Endothelial cell (in vitro differentiated cells): ENCODE data around the gene UGGT2. TPM values are rescaled to one million over a fixed set of nuclear protein-coding genes. Genes with fewer than 3 reads are reported as not detected.
"Not testable (repeated sequence)": the region's sequence is repeated elsewhere in the genome, so short reads cannot be mapped to it uniquely, and the experiment has no call there.

Experiments used
- DNase-seq: peaks from one replicate; pipeline ENCODE4 v3.0.0; 2021; ENCODE audit warnings: low spot score
- H3K27ac Mint-ChIP-seq: one replicate; pipeline ENCODE4 v1.8.0; 2021; ENCODE audit warnings: mixed read lengths, inconsistent platforms; ENCODE audit not compliant: unreplicated experiment
- H3K27me3 Mint-ChIP-seq: one replicate; pipeline ENCODE4 v1.8.0; 2021; ENCODE audit warnings: mild to moderate bottlenecking, moderate library complexity, mixed read lengths, inconsistent platforms; ENCODE audit not compliant: unreplicated experiment
- H3K36me3 Mint-ChIP-seq: one replicate; pipeline ENCODE4 v1.8.0; 2021; ENCODE audit warnings: mild to moderate bottlenecking, low read depth, mixed read lengths, inconsistent platforms; ENCODE audit not compliant: unreplicated experiment
- H3K4me1 Mint-ChIP-seq: one replicate; pipeline ENCODE4 v1.8.0; 2021; ENCODE audit warnings: mild to moderate bottlenecking, mixed read lengths, inconsistent platforms; ENCODE audit not compliant: unreplicated experiment
- H3K4me3 Mint-ChIP-seq: one replicate; pipeline ENCODE4 v1.8.0; 2021; ENCODE audit warnings: mild to moderate bottlenecking, mixed read lengths, inconsistent platforms; ENCODE audit not compliant: unreplicated experiment
- H3K9me3 Mint-ChIP-seq: one replicate; pipeline ENCODE4 v1.8.0; 2021; ENCODE audit warnings: mixed read lengths, inconsistent platforms; ENCODE audit not compliant: unreplicated experiment
- CTCF ChIP-seq: fragments of 200-600 bp; sonication (generic); IDR thresholded peaks from one replicate; pipeline ENCODE4 v1.5.0; 2021; ENCODE audit warnings: antibody characterized with exemption; ENCODE audit not compliant: unreplicated experiment
- total RNA-seq: library from RNA; stranded (reverse); fragmentation: NEBNext Ultra II Directional; extraction: Animal tissue kit (Norgen Biotek cat#: 25700); gene quantifications from one replicate; pipeline ENCODE4 v1.2.1, GENCODE V29; 2021; ENCODE audit not compliant: unreplicated experiment

UGGT2 gene
- total RNA-seq, 1 donor from 2014 or later: 23.7 TPM

GRCh38 chr13:96046449-96047126 lies 6.6 kb downstream of the UGGT2 start:
- H3K4me1 Mint-ChIP-seq, H3K27me3 Mint-ChIP-seq, H3K9me3 Mint-ChIP-seq, H3K27ac Mint-ChIP-seq, DNase-seq: not testable (repeated sequence)
- H3K36me3 Mint-ChIP-seq: peaks cover 11% of the 10 kb centered on the region
- peak overlapping the region; percentile 54 for H3K4me3 Mint-ChIP-seq

- H3K36me3 Mint-ChIP-seq: peaks cover 14% of the 10 kb centered on the region
Measured at GRCh38 chr13:96044238-96044637, 9.0 kb downstream of the UGGT2 start.

GRCh38 chr13:96041326-96042110 lies 11.7 kb downstream of the UGGT2 start:
- no peaks in the 10 kb centered on the region for H3K4me1 Mint-ChIP-seq
- TF ChIP-seq CTCF: no peak
- no peak overlapping the region for H3K4me3 Mint-ChIP-seq
- H3K27ac Mint-ChIP-seq: no peak overlapping the region
- H3K36me3 Mint-ChIP-seq: peaks cover 18% of the 10 kb centered on the region
- DNase-seq: no peak
- H3K27me3 Mint-ChIP-seq: no peaks in the 10 kb centered on the region
- H3K9me3 Mint-ChIP-seq: no peaks in the 10 kb centered on the region

More at GRCh38 chr13:96044238-96044637, 9.0 kb downstream of the UGGT2 start:
- H3K27ac Mint-ChIP-seq: no peak overlapping the region
- H3K4me3 Mint-ChIP-seq: no peak overlapping the region
- no peak for TF ChIP-seq CTCF
- no peaks in the 10 kb centered on the region for H3K27me3 Mint-ChIP-seq
- no peaks in the 10 kb centered on the region for H3K4me1 Mint-ChIP-seq
- no peaks in the 10 kb centered on the region for H3K9me3 Mint-ChIP-seq
- DNase-seq: no peak

- Mint-ChIP-seq H3K36me3 (peaks cover 11% of the 10 kb centered on the region), H3K9me3 (no peaks in the 10 kb centered on the region), H3K27ac (no peak overlapping the region), H3K27me3 (no peaks in the 10 kb centered on the region), H3K4me3 (no peak overlapping the region), H3K4me1 (no peaks in the 10 kb centered on the region)
- no peak for TF ChIP-seq CTCF
- DNase-seq: no peak
Measured at GRCh38 chr13:96036515-96036914, 16.7 kb downstream of the UGGT2 start.

- no peak for DNase-seq
- no peaks in the 10 kb centered on the region for H3K4me1 Mint-ChIP-seq
- no peak for TF ChIP-seq CTCF
- peaks cover 11% of the 10 kb centered on the region for H3K36me3 Mint-ChIP-seq
- H3K27ac Mint-ChIP-seq: no peak overlapping the region
- no peak overlapping the region for H3K4me3 Mint-ChIP-seq
- H3K27me3 Mint-ChIP-seq: no peaks in the 10 kb centered on the region
- no peaks in the 10 kb centered on the region for H3K9me3 Mint-ChIP-seq
Measured at GRCh38 chr13:96034662-96035061, 18.5 kb downstream of the UGGT2 start.
